GM23248 (cell line): ENCODE results near the gene DNAJC1.

Experiments
- EZH2 ChIP-seq: fragments of 200-600 bp; sonication (generic); IDR thresholded peaks from 2 replicates; pipeline ENCODE4 v1.6.1; 2018; ENCODE audit warnings: antibody characterized with exemption, mild to moderate bottlenecking; ENCODE audit not compliant: insufficient read depth, poor library complexity, severe bottlenecking
- EZH2phosphoT487 ChIP-seq: fragments of 200-600 bp; sonication (generic); IDR thresholded peaks from 2 replicates; pipeline ENCODE4 v1.6.1; 2018; ENCODE audit warnings: antibody characterized with exemption, moderate library complexity, mild to moderate bottlenecking, low read depth; ENCODE audit not compliant: insufficient read depth

GRCh38 chr10:21899736-21900135, 103.8 kb downstream of the DNAJC1 start:
- TF ChIP-seq EZH2phosphoT487 (no peak), EZH2 (no peak)
